Endothelial cell of umbilical vein (primary cell): ENCODE results near the gene CECR2. TPM values are rescaled to one million over a fixed set of nuclear protein-coding genes. Genes with fewer than 3 reads are reported as not detected.

Experiments used
- BruUV-seq: library from RNA; stranded (reverse); fragments of 400-500 nt; replicated peaks from 2 replicates; lab custom pipeline; 2021; lab: Mats Ljungman, UMichigan
- CTCF ChIA-PET: fragments of 300-600, 350-600 bp; sonication (Branson Sonifier 250); formaldehyde crosslinking; loops from one replicate; lab custom pipeline; 2021; ENCODE audit warnings: antibody characterized with exemption, inconsistent platforms; lab: Charles Lee
- POLR2A ChIA-PET: fragments of 300-600, 350-600 bp; sonication (Branson Sonifier 250); formaldehyde crosslinking; loops from one replicate; lab custom pipeline; 2021; ENCODE audit warnings: antibody characterized with exemption, inconsistent platforms; lab: Charles Lee
- DNase-seq: peaks from one replicate; pipeline ENCODE4 v3.0.0-alpha.2; 2011; ENCODE audit warnings: low read depth, low spot score
- FAIRE-seq: peaks from 2 replicates; lab custom pipeline; 2011; peaks lifted over from hg19 to GRCh38; lab: Jason Lieb, UNC
- H2AFZ ChIP-seq: 2 replicates; pipeline ENCODE4 v1.6.0; 2012; ENCODE audit warnings: low read depth, low read length, control low read depth, inconsistent platforms
- H3K27ac ChIP-seq: 2 replicates; pipeline ENCODE4 v1.5.1; 2011; ENCODE audit warnings: low read depth, mild to moderate bottlenecking, control low read depth, low read length, moderate library complexity; ENCODE audit not compliant: insufficient read depth
- H3K27me3 ChIP-seq, 2 experiments: 2 replicates each; pipeline versions ENCODE4 v1.6.0 to v1.6.1; 2011; ENCODE audit warnings: low read length in 2 of 2, mixed read lengths in 1 of 2; ENCODE audit not compliant: control insufficient read depth in 2 of 2, insufficient read depth in 2 of 2
- H3K36me3 ChIP-seq, 2 experiments: 2 replicates in 1 of 2; 3 replicates in 1 of 2; pipeline ENCODE4 v1.5.1; 2011; ENCODE audit warnings: low read length in 2 of 2, mild to moderate bottlenecking in 1 of 2, moderate library complexity in 1 of 2; ENCODE audit not compliant: control insufficient read depth in 2 of 2, insufficient read depth in 2 of 2; ENCODE audit errors: extremely low read depth in 1 of 2
- H3K4me1 ChIP-seq: 3 replicates; pipeline ENCODE4 v1.5.1; 2011; ENCODE audit warnings: mild to moderate bottlenecking, low read length; ENCODE audit not compliant: control insufficient read depth, insufficient read depth; ENCODE audit errors: extremely low read depth
- H3K4me2 ChIP-seq: 2 replicates; pipeline ENCODE4 v1.6.1; 2011; ENCODE audit warnings: low read length, control low read depth, mixed read lengths; ENCODE audit not compliant: insufficient read depth
- H3K4me3 ChIP-seq, 3 experiments: fragments of 200-600 bp in 1 of 3; sonication (generic), shearing (Covaris generic) in 1 of 3; replicated peaks in 1 of 3; 2 replicates each; pipeline ENCODE4 v1.5.1; 2011 to 2016; ENCODE audit warnings: control low read depth in 3 of 3, low read length in 3 of 3, mild to moderate bottlenecking in 2 of 3, inconsistent platforms in 1 of 3, low read depth in 1 of 3, moderate library complexity in 1 of 3; ENCODE audit not compliant: insufficient read depth in 1 of 3
- H3K79me2 ChIP-seq: 2 replicates; pipeline ENCODE4 v1.6.0; 2012; ENCODE audit warnings: low read length, inconsistent platforms; ENCODE audit not compliant: control insufficient read depth, insufficient read depth
- H3K9ac ChIP-seq: replicated peaks from 2 replicates; pipeline ENCODE3; 2011; ENCODE audit warnings: low read length, control low read depth; ENCODE audit not compliant: insufficient read depth; ENCODE audit errors: extremely low read depth
- H3K9me1 ChIP-seq: replicated peaks from 3 replicates; pipeline ENCODE4 v1.6.0; 2011; ENCODE audit warnings: mild to moderate bottlenecking, low read length; ENCODE audit not compliant: control insufficient read depth, insufficient read depth; ENCODE audit errors: extremely low read depth
- H3K9me3 ChIP-seq: replicated peaks from 2 replicates; pipeline ENCODE4 v1.5.1; 2012; ENCODE audit warnings: low read length, inconsistent platforms; ENCODE audit not compliant: control insufficient read depth, insufficient read depth
- H4K20me1 ChIP-seq: replicated peaks from 2 replicates; pipeline ENCODE3; 2011; ENCODE audit warnings: mild to moderate bottlenecking, low read length; ENCODE audit not compliant: control insufficient read depth, insufficient read depth; ENCODE audit errors: extremely low read depth
- EZH2 ChIP-seq: IDR thresholded peaks from 2 replicates; pipeline ENCODE4 v1.6.1; 2012; ENCODE audit warnings: borderline replicate concordance, low read depth, mild to moderate bottlenecking, moderate library complexity, low read length, inconsistent platforms; ENCODE audit not compliant: severe bottlenecking
- FOS ChIP-seq: IDR thresholded peaks from 2 replicates; pipeline ENCODE4 v1.6.1; 2011; ENCODE audit warnings: mild to moderate bottlenecking, low read length, moderate library complexity, borderline replicate concordance; ENCODE audit not compliant: insufficient read depth
- GATA2 ChIP-seq: IDR thresholded peaks from 2 replicates; pipeline ENCODE4 v1.7.0; 2011; ENCODE audit warnings: low read depth, mild to moderate bottlenecking, moderate library complexity, mixed read lengths, low read length; ENCODE audit not compliant: insufficient read length, insufficient read depth
- JUN ChIP-seq: IDR thresholded peaks from 2 replicates; pipeline ENCODE4 v1.6.1; 2011; ENCODE audit warnings: borderline replicate concordance, low read depth; ENCODE audit not compliant: insufficient read length, insufficient read depth
- MYC ChIP-seq: IDR thresholded peaks from one replicate; pipeline ENCODE4 v1.6.1; 2011; ENCODE audit warnings: mild to moderate bottlenecking, low read depth, low read length
- POLR2A ChIP-seq: IDR thresholded peaks from 2 replicates; pipeline ENCODE4 v1.6.1; 2012; ENCODE audit warnings: low read depth, mild to moderate bottlenecking, control low read depth, low read length
- POLR2AphosphoS5 ChIP-seq: IDR thresholded peaks from 2 replicates; pipeline ENCODE4 v1.6.1; 2012; ENCODE audit warnings: low read depth, mild to moderate bottlenecking, control low read depth, low read length, moderate library complexity; ENCODE audit not compliant: insufficient read depth
- dilution Hi-C: fragments of 300-500 bp; cut with MboI; formaldehyde crosslinking; loops from one replicate; pipeline ENCODE4 v1.15.0; 2019; ENCODE audit warnings: low sequenced_read_pairs; ENCODE audit not compliant: extremely low pct_ligation_motif_present
- intact Hi-C: fragments of 100-400 bp; cut with micrococcal nuclease; formaldehyde crosslinking; loops from one replicate; pipeline ENCODE4 v1.10.0; 2022
- polyA plus RNA-seq, 4 experiments: library from polyadenylated mRNA; depleted of rRNA in 3 of 4; stranded (reverse) in 3 of 4; unstranded in 1 of 4; fragments of >200 nt; gene quantifications; 2 replicates each; pipeline versions ENCODE4 v1.2.1 to v1.2.3, GENCODE V29; 2011 to 2012; ENCODE audit warnings: missing spikeins in 1 of 4
- total RNA-seq: library from RNA; stranded (reverse); gene quantifications from 2 replicates; pipeline ENCODE4 v1.2.3, GENCODE V29; 2021
- TF ChIP-seq, protein P1 (sequence below), 2 donors: IDR thresholded peaks; 1 replicate in 1 of 2; 2 replicates in 1 of 2; pipeline ENCODE4 v1.5.1; 2011; ENCODE audit warnings: low read length in 2 of 2, mild to moderate bottlenecking in 2 of 2, moderate library complexity in 2 of 2, control low read depth in 1 of 2, inconsistent platforms in 1 of 2, low read depth in 1 of 2; ENCODE audit not compliant: insufficient read depth in 1 of 2; ENCODE audit errors: extremely low read depth in 1 of 2
- TF ChIP-seq, protein P2 (sequence below): IDR thresholded peaks from 2 replicates; pipeline ENCODE4 v1.6.1; 2011; ENCODE audit not compliant: insufficient read depth, insufficient read length

The CECR2 gene
- total and polyA plus RNA-seq, 2 donors (not counting 3 experiments of a cell fraction or from before 2014, with no cell fraction given), result 0.01 TPM; not detected in 1

DNA sequence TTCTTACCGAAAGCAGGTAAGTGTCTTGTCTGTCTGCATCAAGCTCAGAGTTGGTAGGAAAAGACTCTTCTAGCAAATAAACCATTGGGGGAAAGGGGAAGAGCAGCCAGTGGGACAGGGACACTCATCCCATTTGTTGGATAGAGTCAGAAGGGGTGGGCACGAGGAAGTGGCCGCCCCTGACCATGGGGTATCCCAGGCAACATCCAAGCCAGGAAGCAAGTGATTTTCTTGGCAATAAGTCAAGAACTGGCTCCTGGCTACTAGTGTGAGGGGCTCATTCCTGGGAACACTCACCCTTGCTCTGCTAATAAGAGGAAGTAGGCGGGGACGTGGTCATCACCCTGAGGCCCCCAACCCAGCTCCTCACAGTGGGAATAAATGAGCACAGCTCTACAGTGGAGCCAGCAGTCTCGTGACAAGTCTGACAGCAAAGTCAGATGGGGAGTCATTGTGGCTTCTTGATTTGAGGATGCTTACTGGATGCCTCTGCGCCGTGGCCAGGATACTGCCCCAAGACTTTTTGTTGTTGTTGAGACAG is 200.8 kb downstream of the CECR2 start:
- no peak overlapping the region for H3K4me2 ChIP-seq
- DNase-seq (peak; percentile 19), FAIRE-seq (no peak)
- peaks cover 3% of the 10 kb centered on the region for H3K4me1 ChIP-seq
- TF ChIP-seq POLR2A (no peak), FOS (no peak), JUN (no peak), GATA2 (no peak), MYC (no peak), EZH2 (no peak), POLR2AphosphoS5 (no peak)
- TF ChIP-seq, protein P1, sequence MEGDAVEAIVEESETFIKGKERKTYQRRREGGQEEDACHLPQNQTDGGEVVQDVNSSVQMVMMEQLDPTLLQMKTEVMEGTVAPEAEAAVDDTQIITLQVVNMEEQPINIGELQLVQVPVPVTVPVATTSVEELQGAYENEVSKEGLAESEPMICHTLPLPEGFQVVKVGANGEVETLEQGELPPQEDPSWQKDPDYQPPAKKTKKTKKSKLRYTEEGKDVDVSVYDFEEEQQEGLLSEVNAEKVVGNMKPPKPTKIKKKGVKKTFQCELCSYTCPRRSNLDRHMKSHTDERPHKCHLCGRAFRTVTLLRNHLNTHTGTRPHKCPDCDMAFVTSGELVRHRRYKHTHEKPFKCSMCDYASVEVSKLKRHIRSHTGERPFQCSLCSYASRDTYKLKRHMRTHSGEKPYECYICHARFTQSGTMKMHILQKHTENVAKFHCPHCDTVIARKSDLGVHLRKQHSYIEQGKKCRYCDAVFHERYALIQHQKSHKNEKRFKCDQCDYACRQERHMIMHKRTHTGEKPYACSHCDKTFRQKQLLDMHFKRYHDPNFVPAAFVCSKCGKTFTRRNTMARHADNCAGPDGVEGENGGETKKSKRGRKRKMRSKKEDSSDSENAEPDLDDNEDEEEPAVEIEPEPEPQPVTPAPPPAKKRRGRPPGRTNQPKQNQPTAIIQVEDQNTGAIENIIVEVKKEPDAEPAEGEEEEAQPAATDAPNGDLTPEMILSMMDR (IDR thresholded peaks at IDR 0.05; ENCODE audit: extremely low read depth in 1 of 2, insufficient read depth in 1 of 2, low read depth in 1 of 2, low read length in 2 of 2), result no peak
- TF ChIP-seq, protein P2, sequence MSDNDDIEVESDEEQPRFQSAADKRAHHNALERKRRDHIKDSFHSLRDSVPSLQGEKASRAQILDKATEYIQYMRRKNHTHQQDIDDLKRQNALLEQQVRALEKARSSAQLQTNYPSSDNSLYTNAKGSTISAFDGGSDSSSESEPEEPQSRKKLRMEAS, result no peak
- dilution Hi-C loops (no loop called here), intact Hi-C loops (loop anchor here (2.0 kb wide), 1 partner anchor 37 kb away; no protein-coding TSS in a partner anchor)
- H3K27me3 ChIP-seq, result no peaks in the 10 kb centered on the region
- no peaks in the 10 kb centered on the region for H4K20me1 ChIP-seq
- BruUV-seq, result no TSS peak
- POLR2A ChIA-PET, result no interaction called here
- H3K9me1 ChIP-seq, result no peaks in the 10 kb centered on the region
- CTCF ChIA-PET, result interaction anchor here (3.0 kb wide), 1 partner anchor 11 kb away, joined by 16 read pairs; no protein-coding TSS in a partner anchor
- no peak overlapping the region for H3K4me3 ChIP-seq
- no peak overlapping the region for H2AFZ ChIP-seq
- H3K27ac ChIP-seq, result no peak overlapping the region
- H3K36me3 ChIP-seq, result no peaks in the 10 kb centered on the region
- H3K9me3 ChIP-seq, result no peaks in the 10 kb centered on the region
- no peak overlapping the region for H3K9ac ChIP-seq
- no peaks in the 10 kb centered on the region for H3K79me2 ChIP-seq
